Ascending aorta (tissue), 2 donors: ENCODE measurements around the gene SLC22A4. TPM values are rescaled to one million over a fixed set of nuclear protein-coding genes. Genes with fewer than 3 reads are reported as not detected.
A peak's percentile ranks its signal among the peaks of the same experiment; 100 is the strongest.

Experiments
- DNase-seq, 2 donors: peaks; one replicate each; pipeline ENCODE4 v3.0.0-alpha.2; 2019; ENCODE audit warnings: low spot score in 2 of 2
- H3K27ac ChIP-seq, 2 donors: fragments of 200-600 bp; sonication (generic); one replicate each; pipeline ENCODE4 v1.5.1; 2016 to 2017; ENCODE audit warnings: mild to moderate bottlenecking in 1 of 2
- H3K27me3 ChIP-seq: fragments of 200-600 bp; sonication (generic); one replicate; pipeline ENCODE4 v1.5.1; 2017
- H3K36me3 ChIP-seq, 2 donors: fragments of 200-600 bp; sonication (generic); one replicate each; pipeline ENCODE4 v1.5.1; 2016
- H3K4me1 ChIP-seq, 2 donors: fragments of 200-600 bp; sonication (generic); one replicate each; pipeline ENCODE4 v1.5.1; 2016 to 2017; ENCODE audit warnings: mild to moderate bottlenecking in 1 of 2
- H3K4me3 ChIP-seq, 2 donors: fragments of 200-600 bp; sonication (generic); one replicate each; pipeline ENCODE4 v1.5.1; 2016 to 2017; ENCODE audit warnings: mild to moderate bottlenecking in 1 of 2
- H3K9me3 ChIP-seq, 2 donors: fragments of 200-600 bp; sonication (generic); one replicate each; pipeline ENCODE4 v1.5.1; 2016
- CTCF ChIP-seq, 3 experiments: fragments of 200-600 bp in 2 of 3; fragments of 450-650 bp in 1 of 3; sonication (generic) in 2 of 3; IDR thresholded peaks; one replicate each; pipeline ENCODE4 v1.5.1; 2016 to 2019; ENCODE audit warnings: antibody characterized with exemption in 3 of 3, mild to moderate bottlenecking in 1 of 3, moderate library complexity in 1 of 3
- intact Hi-C: fragments of 100-400 bp; cut with DNase I; formaldehyde crosslinking; loops from one replicate; pipeline ENCODE4 v1.15.1; 2023
- total RNA-seq: library from RNA; depleted of rRNA; stranded (reverse); fragments of >200 nt; gene quantifications from one replicate; pipeline ENCODE4 v1.1.0, GENCODE V29; 2016

SLC22A4 gene
- total RNA-seq, 1 donor from 2014 or later: 18.1 TPM

GRCh38 chr5:132354381-132355139, 60.4 kb downstream of the SLC22A4 start:
- Histone ChIP-seq H3K4me1 (no peaks in the 10 kb centered on the region), H3K27me3 (no peaks in the 10 kb centered on the region), H3K4me3 (no peak overlapping the region), H3K9me3 (no peaks in the 10 kb centered on the region), H3K36me3 (peaks cover 1 to 6% of the 10 kb centered on the region in 2 donors), H3K27ac (no peak overlapping the region)
- TF ChIP-seq CTCF (IDR thresholded peaks at IDR 0.05): no peak
- DNase-seq: no peak
- intact Hi-C loops: no loop called here

GRCh38 chr5:132355140-132355765, 61.1 kb downstream of the SLC22A4 start:
- DNase-seq: no peak
- no peak for TF ChIP-seq CTCF (IDR thresholded peaks at IDR 0.05)
- intact Hi-C loops: no loop called here

GRCh38 chr5:132358775-132359174, 64.6 kb downstream of the SLC22A4 start:
- Histone ChIP-seq H3K4me1 (peaks cover 0 to 8% of the 10 kb centered on the region in 2 donors), H3K9me3 (no peaks in the 10 kb centered on the region), H3K4me3 (no peak overlapping the region), H3K27me3 (no peaks in the 10 kb centered on the region), H3K27ac (no peak overlapping the region), H3K36me3 (no peaks in the 10 kb centered on the region)
- TF ChIP-seq CTCF (IDR thresholded peaks at IDR 0.05): no peak
- intact Hi-C loops: no loop called here
- no peak for DNase-seq

More at GRCh38 chr5:132355140-132355765, 61.1 kb downstream of the SLC22A4 start:
- Histone ChIP-seq H3K9me3 (no peaks in the 10 kb centered on the region), H3K27ac (no peak overlapping the region), H3K4me1 (no peaks in the 10 kb centered on the region), H3K27me3 (no peaks in the 10 kb centered on the region), H3K36me3 (no peaks in the 10 kb centered on the region), H3K4me3 (no peak overlapping the region)

GRCh38 chr5:132362086-132362485, 67.9 kb downstream of the SLC22A4 start:
- Histone ChIP-seq H3K27me3 (no peaks in the 10 kb centered on the region), H3K27ac (no peak overlapping the region), H3K4me3 (no peak overlapping the region), H3K36me3 (no peaks in the 10 kb centered on the region), H3K4me1 (peaks cover 0 to 15% of the 10 kb centered on the region in 2 donors), H3K9me3 (no peaks in the 10 kb centered on the region)
- intact Hi-C loops: loop anchor here (5.0 kb wide), 1 partner anchor 135 kb away; the partner anchor contains the start of gene P4HA2
- TF ChIP-seq CTCF (IDR thresholded peaks at IDR 0.05): no peak
- DNase-seq: no peak

- intact Hi-C loops: loop anchor here (5.0 kb wide), 1 partner anchor 136 kb away; the partner anchor contains the start of gene P4HA2
- Histone ChIP-seq H3K4me1 (peaks cover 3 to 22% of the 10 kb centered on the region in 2 donors), H3K27ac (peak overlapping the region; percentile 8 to 57), H3K9me3 (no peaks in the 10 kb centered on the region), H3K36me3 (no peaks in the 10 kb centered on the region), H3K4me3 (no peak overlapping the region), H3K27me3 (no peaks in the 10 kb centered on the region)
- DNase-seq: peak in 1 of 2 donors; percentile 81
- no peak for TF ChIP-seq CTCF (IDR thresholded peaks at IDR 0.05)
Measured at GRCh38 chr5:132363431-132364112, 69.4 kb downstream of the SLC22A4 start.
